ENCODE results near the gene PM20D2.

DNA sequence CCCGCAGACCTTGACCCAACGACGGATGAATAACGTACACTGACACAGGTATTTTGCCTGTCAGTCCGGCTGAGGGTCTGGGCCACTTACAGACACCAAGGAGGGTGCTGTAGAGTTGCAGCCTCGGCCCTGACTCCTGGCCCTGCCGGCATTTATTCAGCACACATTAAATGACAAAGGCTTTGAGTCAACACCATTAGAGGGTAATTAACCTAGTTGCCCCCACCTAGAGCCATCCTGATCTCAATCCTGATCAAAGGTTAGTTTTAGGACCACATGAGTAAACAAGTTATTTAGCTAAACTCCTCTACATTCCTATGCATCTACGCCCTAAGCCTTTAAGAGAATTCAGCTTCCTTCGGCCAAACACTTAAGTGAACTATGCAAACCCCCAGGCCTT, 11.9 kb upstream of the PM20D2 start:
- TF ChIP-seq, protein P1, sequence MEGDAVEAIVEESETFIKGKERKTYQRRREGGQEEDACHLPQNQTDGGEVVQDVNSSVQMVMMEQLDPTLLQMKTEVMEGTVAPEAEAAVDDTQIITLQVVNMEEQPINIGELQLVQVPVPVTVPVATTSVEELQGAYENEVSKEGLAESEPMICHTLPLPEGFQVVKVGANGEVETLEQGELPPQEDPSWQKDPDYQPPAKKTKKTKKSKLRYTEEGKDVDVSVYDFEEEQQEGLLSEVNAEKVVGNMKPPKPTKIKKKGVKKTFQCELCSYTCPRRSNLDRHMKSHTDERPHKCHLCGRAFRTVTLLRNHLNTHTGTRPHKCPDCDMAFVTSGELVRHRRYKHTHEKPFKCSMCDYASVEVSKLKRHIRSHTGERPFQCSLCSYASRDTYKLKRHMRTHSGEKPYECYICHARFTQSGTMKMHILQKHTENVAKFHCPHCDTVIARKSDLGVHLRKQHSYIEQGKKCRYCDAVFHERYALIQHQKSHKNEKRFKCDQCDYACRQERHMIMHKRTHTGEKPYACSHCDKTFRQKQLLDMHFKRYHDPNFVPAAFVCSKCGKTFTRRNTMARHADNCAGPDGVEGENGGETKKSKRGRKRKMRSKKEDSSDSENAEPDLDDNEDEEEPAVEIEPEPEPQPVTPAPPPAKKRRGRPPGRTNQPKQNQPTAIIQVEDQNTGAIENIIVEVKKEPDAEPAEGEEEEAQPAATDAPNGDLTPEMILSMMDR (IDR thresholded peaks at IDR 0.05; ENCODE audit: insufficient read depth, low read length, poor library complexity, severe bottlenecking), result no peak
- no peak for TF ChIP-seq EZH2phosphoT487 (conservative IDR thresholded peaks at IDR 0.05; ENCODE audit: low read length)
